GM19455 (cell line): ENCODE results near the gene ADAM12.

Experiments
- ATAC-seq: cut with Tn5 transposase; IDR thresholded peaks from one replicate; pipeline ENCODE4 v1.9.1; 2021; ENCODE audit not compliant: unreplicated experiment

ADAM12 gene

GRCh38 chr10:126124046-126124445 lies 264.2 kb downstream of the ADAM12 start:
- no peak for ATAC-seq

GRCh38 chr10:126123466-126123865 lies 264.8 kb downstream of the ADAM12 start:
- no peak for ATAC-seq

- ATAC-seq: no peak
Measured at GRCh38 chr10:126122881-126123280, 265.4 kb downstream of the ADAM12 start.

DNA sequence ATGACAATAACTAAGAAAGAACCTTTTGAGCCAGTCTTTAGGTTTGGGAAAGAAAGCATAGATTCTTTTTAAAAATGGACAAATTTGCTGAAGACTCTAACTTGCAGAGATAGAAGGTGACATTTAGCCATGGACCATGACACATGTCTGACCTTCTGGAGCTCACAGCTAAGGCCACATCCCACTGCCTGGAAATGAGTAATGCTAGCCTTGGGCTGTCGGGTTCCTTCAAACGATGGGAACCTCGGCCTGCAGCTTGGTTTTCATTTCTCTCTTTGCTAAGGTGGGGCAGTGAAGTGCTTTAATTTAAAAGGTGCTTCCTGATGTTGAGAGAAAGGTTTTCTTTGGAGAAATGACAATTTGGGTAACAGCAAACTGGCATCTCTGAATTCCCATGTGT lies 268.7 kb downstream of the ADAM12 start:
- no peak for ATAC-seq

DNA sequence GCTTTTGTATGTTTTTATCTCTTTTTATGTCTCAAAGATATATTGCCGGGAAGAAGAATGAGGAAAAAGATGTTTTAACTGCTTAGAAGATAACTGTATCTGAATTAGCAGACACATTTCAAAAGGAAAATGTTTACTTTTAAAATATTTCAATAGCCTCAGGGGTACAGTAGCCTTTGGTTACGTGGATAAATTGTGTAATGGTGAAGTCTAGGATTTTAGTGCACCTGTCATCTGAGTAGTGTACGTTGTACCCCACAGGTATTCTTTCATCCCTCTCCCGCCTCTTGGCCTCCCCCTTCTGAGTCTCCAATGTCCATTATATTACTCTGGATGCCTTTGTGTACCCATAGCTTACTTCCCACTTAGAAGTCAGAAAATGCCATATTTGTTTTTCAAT lies 269.8 kb downstream of the ADAM12 start:
- no peak for ATAC-seq

DNA sequence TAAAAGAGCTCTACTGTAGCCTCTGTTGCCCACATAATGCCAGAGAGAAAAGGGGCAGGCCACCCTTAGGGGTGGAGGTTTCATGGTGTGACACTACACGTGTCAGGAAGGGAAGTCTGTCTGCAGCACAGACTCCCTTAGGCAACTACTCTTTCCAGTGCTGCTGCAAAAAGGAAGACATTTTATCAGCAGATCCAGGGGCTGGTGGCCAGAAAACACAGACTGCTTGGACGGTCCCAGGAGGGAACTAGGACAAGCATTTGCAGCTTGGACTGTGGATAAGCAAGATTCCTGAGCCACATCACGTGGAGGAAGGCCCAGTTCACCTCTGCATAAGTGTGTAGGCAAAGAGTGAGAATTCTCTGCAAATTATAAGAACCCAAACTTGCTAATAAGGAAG lies 271.1 kb downstream of the ADAM12 start:
- no peak for ATAC-seq

DNA sequence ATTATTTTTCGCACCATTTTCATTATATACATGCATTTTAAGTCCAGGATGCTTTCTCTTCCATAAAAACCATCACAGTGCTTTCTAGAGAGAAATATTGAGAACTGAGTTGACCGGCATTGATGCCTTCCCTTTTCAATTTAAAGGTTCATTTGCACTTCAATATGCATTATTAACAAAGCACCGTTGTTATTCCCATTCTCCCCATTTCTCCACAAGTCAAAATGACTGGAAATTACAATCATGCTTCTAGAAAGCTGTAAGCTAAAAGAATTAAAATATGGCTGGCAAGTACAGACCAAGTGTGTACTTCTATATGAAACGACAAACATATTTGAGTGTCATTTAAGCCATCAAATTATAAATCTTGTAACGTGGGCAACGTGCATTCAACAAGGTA lies 272.4 kb downstream of the ADAM12 start:
- no peak for ATAC-seq

DNA sequence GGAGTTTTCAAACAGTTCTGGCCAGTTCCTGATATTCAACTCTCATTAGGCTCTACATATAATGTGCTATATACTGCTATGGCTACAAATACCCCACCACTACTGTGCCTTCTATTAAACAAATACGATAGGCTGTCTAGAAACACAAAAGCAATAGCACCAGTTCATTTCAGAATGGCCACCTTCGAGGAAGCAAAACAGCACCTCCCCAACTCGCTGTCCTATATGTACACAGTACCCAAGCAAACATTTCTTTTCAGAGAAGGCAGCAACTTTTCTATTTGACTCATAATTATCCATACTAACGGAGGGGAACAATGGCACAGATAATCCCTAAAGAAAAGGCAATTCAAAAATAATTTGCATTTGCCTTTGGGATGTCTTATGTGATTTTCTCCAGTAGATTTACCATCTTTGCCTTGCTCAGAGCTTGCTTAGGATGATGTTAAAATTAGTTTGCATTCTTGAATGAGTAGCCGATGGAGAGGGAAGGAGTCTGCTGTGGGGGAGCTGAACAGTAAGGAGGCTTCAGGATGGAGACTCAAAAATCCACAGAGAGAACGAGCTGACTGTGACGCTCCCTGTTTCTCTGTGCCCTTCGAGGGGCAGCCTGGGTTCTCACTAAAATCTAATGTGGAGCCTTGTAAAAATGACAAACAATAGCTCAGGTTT lies 273.3 kb downstream of the ADAM12 start:
- no peak for ATAC-seq

- no peak for ATAC-seq
Measured at GRCh38 chr10:126111516-126111915, 276.8 kb downstream of the ADAM12 start.

DNA sequence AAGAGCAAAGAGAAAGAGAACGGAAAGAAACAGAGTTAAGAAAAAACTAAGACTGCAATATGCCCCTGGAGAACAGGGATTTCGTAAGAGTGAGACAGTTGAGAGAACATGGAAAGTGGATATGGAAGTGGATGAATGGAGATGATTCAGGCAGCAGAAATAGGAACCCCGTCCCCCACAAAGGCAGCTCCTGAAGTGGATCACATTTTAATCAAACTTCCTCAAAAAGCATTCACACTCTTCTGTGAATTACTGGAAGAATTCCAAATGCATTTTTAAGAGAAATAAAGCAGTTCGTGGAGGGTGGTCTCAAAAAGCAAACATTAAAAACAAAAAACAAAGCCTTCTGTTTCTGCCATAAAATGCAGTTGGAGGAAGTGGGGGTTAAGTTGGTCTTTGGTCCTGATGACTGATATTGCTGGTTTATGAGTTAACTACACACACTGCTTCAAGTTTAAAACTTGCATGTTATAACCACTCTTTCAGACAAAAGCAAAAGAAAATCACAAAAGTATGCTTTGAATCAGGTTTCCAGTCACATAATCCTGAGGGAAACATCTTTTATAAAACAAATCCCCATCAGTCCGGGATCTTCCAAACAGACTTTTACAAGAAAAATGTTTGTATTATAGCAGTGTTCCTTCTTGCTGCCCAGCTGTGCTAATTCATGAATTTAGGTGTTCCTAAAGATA lies 277.6 kb downstream of the ADAM12 start:
- no peak for ATAC-seq

GRCh38 chr10:126109893-126110292 lies 278.4 kb downstream of the ADAM12 start:
- ATAC-seq: no peak

GRCh38 chr10:126108693-126109092 lies 279.6 kb downstream of the ADAM12 start:
- ATAC-seq: no peak

DNA sequence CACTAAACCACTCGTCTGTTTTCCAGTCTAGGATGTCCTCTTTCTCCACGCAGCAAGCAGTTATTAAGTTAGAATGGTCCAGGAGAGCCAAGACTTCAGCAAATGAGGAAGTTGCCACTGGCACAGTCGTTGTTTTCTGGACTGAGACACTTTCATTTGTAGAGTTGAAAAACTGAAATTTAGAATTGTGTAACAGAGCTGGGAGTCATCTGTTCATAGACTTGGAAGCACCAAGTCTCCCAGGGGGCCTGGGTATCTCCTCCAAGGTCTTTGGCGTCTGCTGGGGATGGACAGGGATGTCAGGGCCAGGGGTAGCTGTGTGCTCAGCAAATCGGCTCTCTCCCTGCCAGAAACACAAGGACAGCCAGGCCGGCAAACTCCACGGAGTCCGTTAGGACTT lies 283.5 kb downstream of the ADAM12 start:
- no peak for ATAC-seq

DNA sequence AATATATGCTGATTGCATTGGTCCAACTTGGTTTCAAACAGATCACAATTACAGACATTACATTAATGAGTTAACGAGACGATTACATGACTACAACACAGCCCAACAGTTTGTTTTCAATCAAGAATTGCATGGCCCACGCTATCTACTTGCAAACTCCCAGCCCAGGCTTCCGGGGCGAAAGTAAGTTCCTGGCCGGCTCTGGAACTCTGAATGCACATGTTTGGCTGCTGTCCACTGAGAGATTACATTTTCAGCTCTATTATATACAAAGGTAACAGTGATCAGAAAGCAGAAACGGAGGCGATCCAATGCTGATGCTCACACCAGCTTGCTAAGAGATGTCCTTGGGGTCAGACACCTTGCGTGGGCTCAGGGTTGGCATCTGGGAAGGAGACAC lies 285.6 kb downstream of the ADAM12 start:
- ATAC-seq: no peak

GRCh38 chr10:126101736-126102135 lies 286.5 kb downstream of the ADAM12 start:
- ATAC-seq: peak; percentile 71

DNA sequence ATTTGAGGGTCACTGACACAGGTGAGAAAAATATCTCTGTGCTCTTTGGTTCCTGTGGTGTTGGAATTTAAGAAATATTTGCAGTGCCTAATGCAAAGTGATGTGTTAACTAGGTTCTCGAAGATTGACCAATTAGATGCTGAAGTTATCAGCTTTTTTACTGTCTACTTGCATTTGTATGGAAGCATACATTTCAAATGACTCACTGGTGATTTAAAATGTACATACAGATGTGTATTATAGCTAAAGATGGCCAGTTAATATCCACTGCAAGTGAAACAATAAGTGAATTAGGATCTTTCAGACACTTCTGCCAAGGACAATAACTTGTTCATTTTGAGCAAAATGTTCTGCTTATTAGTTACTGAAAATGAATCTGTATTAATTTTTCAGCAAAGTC lies 287.0 kb downstream of the ADAM12 start:
- no peak for ATAC-seq

DNA sequence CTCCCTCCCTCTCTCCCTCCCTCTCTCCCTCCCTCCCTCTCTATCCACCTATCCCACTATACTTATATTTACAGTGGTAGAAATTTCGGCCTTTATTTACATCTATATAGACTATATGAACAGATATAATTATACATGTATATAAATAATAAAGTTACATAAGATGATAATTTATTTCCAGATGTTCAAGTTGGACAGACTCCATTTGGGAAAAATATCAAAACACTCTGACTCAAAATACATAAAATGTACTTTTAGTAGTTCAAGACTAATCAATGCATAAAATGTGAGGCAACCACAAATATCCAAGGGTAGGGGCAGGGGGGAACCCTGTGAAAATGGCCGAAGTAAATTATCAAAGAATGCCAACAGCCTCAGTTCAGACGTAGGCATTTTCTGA lies 288.9 kb downstream of the ADAM12 start:
- ATAC-seq: no peak

GRCh38 chr10:126098226-126098581 lies 290.1 kb downstream of the ADAM12 start:
- no peak for ATAC-seq

- ATAC-seq: no peak
Measured at GRCh38 chr10:126097558-126098225, 290.6 kb downstream of the ADAM12 start.

DNA sequence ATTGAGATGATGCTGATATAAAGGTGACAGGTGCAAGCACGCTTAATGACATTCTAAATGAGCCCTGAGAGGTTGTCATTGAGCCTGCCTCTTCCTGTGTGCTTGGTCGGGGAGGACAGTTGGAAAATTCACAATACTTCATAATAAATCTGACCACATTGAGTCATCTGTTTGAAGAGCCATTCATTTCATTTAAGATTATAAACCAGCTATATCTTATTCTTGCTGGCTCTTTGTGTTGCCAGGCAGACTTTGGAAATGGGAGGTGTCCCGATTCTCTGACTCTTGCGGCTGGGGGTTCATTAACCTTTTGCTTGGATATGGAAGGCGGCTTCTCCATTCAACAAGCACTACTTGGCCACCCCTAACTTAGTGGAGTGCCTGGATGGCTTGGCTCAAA lies 293.7 kb downstream of the ADAM12 start:
- no peak for ATAC-seq

DNA sequence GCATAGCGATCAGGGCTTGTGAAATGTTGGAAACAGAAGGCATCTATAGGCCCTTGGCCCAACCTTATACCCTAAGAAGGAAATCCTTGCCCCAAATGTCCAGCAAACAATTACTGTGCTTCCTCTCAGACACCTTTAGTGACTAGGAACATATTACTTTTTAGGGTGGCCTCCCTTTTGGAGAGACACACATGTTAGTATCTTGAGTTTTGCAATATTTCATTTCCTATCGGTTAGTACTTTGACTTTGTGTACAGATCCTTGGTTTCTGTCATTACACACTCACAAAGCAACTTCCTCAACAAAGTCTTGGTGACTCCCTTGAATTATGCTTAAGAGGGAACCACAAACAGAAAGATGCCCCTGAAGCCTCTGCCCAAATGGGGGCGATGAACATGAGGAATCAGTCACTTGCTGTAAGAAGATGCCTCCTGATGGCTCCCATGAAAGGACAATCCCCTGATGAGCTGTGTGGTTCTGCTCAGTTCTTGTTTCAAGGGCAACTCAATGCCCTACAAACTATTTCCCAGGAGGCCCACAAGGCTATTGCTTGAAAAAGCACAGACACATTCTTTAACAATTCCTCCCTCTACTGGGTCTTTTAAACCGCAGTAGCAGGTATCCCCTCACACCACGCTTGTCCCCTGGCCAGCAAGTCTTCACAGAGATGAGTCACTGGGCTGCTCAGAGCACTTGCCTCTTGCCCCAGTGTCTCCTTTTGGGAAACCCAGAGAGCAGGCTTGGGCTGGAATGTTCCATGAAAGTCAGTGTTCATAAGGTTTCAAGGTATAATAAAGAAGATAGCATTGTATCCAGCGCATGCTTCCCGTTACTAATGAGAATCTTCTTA lies 295.7 kb downstream of the ADAM12 start:
- ATAC-seq: no peak
